NB4 (cell line): ENCODE data around the gene PRR7.

Source experiments
- POLR2A ChIP-seq: IDR thresholded peaks from 2 replicates; pipeline ENCODE4 v1.6.1; 2011; ENCODE audit warnings: mild to moderate bottlenecking; ENCODE audit not compliant: insufficient read length; ENCODE audit errors: extremely low read depth
- TF ChIP-seq, protein P1 (sequence below): IDR thresholded peaks from one replicate; pipeline ENCODE4 v1.5.1; 2012; ENCODE audit warnings: low read depth, low read length
- TF ChIP-seq, protein P2 (sequence below): IDR thresholded peaks from 2 replicates; pipeline ENCODE4 v1.6.1; 2011; ENCODE audit warnings: low read depth, low read length

DNA sequence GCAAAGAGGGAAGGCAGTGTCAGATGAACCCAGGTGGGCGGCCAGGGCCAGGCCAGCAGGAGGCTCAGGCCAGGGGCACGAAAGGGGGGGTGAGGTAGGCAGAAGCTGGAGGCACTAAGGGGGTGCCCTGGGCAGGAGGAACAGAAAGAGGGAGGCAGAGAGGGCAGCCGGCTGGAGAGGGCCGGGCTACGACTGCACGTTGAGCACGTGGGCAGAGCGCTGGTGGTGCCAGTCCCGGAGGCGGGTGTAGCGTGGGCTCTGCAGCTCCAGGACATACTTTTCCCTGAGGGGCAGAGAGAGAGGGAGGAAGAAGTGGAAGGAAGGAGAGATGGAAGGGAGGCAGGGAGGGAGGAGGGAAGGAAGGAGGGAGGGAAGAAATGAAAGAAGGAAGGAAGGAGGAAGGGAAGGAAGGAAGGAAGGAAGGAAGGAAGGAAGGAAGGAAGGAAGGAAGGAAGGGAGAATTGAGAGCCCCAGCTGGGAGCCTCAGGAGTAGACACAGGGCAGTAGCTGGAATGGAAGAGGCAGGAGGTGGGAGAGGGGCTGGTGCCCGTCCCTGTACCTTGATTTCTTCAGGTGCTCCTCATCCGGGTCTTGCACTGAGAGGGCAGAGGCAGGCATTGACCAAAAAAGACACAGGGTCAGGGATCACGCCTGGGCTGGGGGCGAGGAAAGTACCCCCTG, 43.8 kb downstream of the PRR7 start:
- no peak for TF ChIP-seq POLR2A
- TF ChIP-seq, protein P1, sequence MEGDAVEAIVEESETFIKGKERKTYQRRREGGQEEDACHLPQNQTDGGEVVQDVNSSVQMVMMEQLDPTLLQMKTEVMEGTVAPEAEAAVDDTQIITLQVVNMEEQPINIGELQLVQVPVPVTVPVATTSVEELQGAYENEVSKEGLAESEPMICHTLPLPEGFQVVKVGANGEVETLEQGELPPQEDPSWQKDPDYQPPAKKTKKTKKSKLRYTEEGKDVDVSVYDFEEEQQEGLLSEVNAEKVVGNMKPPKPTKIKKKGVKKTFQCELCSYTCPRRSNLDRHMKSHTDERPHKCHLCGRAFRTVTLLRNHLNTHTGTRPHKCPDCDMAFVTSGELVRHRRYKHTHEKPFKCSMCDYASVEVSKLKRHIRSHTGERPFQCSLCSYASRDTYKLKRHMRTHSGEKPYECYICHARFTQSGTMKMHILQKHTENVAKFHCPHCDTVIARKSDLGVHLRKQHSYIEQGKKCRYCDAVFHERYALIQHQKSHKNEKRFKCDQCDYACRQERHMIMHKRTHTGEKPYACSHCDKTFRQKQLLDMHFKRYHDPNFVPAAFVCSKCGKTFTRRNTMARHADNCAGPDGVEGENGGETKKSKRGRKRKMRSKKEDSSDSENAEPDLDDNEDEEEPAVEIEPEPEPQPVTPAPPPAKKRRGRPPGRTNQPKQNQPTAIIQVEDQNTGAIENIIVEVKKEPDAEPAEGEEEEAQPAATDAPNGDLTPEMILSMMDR: no peak
- TF ChIP-seq, protein P2, sequence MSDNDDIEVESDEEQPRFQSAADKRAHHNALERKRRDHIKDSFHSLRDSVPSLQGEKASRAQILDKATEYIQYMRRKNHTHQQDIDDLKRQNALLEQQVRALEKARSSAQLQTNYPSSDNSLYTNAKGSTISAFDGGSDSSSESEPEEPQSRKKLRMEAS: no peak
